ENCODE data around the gene HS6ST3. TPM values are rescaled to one million over a fixed set of nuclear protein-coding genes. Genes with fewer than 3 reads are reported as not detected.
"Not testable (repeated sequence)": the region's sequence is repeated elsewhere in the genome, so short reads cannot be mapped to it uniquely, and the experiment has no call there.

Gene HS6ST3
- total RNA-seq, 1 donor from 2014 or later = 1.3 TPM

DNA sequence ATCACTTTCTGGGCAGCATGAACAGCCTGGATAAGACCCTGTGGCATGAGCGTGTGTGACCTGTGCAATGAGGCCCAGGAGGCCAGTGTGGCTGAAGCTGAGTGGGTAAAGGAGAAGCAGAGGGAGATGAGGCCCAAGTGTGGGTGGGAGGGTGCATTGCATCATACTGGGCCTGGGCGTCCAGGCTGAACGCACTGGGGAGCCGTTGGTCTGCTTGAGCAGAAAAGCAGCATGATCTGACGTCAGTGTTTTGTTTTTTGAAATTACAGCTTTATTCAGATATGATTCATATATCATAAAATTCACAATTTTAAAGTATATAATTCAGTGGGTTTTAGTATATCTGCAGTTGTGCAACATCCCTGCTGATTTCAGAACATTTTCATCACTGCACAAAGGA is 409.7 kb downstream of the HS6ST3 start:
- Mint-ChIP-seq H3K27ac (ENCODE audit: unreplicated experiment) (no peak overlapping the region), H3K27me3 (ENCODE audit: unreplicated experiment) (no peaks in the 10 kb centered on the region), H3K9me3 (ENCODE audit: unreplicated experiment) (no peaks in the 10 kb centered on the region), H3K4me1 (ENCODE audit: low read depth, unreplicated experiment) (peaks cover 5% of the 10 kb centered on the region), H3K4me3 (ENCODE audit: unreplicated experiment) (no peak overlapping the region), H3K36me3 (ENCODE audit: unreplicated experiment) (no peaks in the 10 kb centered on the region)
- DNase-seq = no peak
- TF ChIP-seq, protein P1, sequence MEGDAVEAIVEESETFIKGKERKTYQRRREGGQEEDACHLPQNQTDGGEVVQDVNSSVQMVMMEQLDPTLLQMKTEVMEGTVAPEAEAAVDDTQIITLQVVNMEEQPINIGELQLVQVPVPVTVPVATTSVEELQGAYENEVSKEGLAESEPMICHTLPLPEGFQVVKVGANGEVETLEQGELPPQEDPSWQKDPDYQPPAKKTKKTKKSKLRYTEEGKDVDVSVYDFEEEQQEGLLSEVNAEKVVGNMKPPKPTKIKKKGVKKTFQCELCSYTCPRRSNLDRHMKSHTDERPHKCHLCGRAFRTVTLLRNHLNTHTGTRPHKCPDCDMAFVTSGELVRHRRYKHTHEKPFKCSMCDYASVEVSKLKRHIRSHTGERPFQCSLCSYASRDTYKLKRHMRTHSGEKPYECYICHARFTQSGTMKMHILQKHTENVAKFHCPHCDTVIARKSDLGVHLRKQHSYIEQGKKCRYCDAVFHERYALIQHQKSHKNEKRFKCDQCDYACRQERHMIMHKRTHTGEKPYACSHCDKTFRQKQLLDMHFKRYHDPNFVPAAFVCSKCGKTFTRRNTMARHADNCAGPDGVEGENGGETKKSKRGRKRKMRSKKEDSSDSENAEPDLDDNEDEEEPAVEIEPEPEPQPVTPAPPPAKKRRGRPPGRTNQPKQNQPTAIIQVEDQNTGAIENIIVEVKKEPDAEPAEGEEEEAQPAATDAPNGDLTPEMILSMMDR (IDR thresholded peaks at IDR 0.05; ENCODE audit: partially characterized antibody, unreplicated experiment) = no peak

DNA sequence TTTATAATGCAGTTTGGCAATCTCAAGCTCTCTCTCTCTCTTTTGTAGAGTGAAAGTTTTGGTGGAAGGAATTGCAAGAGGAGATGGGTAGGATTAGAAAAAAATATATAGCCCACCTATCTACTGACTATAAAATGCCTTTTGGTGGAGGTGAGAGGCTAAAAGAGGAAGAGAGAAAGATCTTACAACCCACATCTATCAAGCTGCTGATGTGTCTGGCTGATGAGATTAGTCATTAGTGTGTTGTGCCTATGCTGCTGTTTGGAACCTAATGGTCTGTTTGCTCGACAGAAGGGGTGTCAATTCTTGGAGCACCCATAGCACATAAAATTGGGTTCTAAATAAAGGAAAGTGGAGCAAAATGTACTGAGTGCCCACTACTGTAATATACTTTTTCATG is 411.0 kb downstream of the HS6ST3 start:
- DNase-seq = no peak
- Mint-ChIP-seq H3K4me1 (ENCODE audit: low read depth, unreplicated experiment) (peaks cover 5% of the 10 kb centered on the region), H3K9me3 (ENCODE audit: unreplicated experiment) (no peaks in the 10 kb centered on the region), H3K27me3 (ENCODE audit: unreplicated experiment) (no peaks in the 10 kb centered on the region), H3K36me3 (ENCODE audit: unreplicated experiment) (no peaks in the 10 kb centered on the region), H3K4me3 (ENCODE audit: unreplicated experiment) (no peak overlapping the region), H3K27ac (ENCODE audit: unreplicated experiment) (no peak overlapping the region)
- TF ChIP-seq, protein P1 (IDR thresholded peaks at IDR 0.05; ENCODE audit: partially characterized antibody, unreplicated experiment) = no peak

DNA sequence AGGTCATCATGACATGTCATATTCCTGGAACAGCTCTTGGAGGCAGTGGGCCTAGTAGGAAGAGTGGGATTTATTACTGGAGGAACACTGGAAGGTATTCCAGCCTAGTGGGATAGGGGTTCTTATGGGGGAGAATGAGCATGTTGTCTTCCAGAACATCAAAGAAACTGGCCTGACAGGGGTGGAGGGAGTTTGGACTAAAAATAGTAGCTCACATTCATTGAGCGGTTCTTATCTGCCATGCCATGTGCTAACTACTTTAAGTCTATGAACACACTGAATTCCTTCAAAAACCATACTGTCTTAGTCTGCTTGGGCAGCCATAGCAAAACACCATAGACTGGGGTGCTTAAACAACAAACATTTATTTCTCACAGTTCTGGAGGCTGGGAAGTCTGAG is 413.6 kb downstream of the HS6ST3 start:
- Mint-ChIP-seq H3K4me3 (ENCODE audit: unreplicated experiment) (no peak overlapping the region), H3K4me1 (ENCODE audit: low read depth, unreplicated experiment) (peaks cover 5% of the 10 kb centered on the region), H3K27ac (ENCODE audit: unreplicated experiment) (no peak overlapping the region), H3K27me3 (ENCODE audit: unreplicated experiment) (no peaks in the 10 kb centered on the region), H3K9me3 (ENCODE audit: unreplicated experiment) (no peaks in the 10 kb centered on the region), H3K36me3 (ENCODE audit: unreplicated experiment) (no peaks in the 10 kb centered on the region)
- DNase-seq = no peak
- TF ChIP-seq, protein P1 (IDR thresholded peaks at IDR 0.05; ENCODE audit: partially characterized antibody, unreplicated experiment) = no peak

DNA sequence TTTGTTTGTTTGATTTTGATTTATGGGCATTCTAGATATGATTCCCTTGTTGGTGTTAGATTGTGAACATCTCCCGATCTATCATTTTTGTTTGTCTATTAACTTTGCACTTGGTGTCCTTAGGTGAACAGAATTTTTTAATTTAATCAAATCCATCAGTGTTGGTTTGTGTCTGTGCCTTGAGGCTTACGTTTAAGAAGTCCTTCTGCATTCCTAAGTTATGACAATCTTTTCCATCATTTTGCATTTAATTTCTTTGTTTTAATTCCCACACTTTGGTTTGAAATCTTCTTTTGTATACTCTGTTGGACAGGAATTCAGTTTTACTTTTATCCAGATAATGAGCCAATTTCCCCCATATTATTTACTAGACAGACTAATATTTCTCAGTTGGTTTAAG is 421.7 kb downstream of the HS6ST3 start:
- Mint-ChIP-seq H3K27me3 (ENCODE audit: unreplicated experiment) (no peaks in the 10 kb centered on the region), H3K27ac (ENCODE audit: unreplicated experiment) (no peak overlapping the region), H3K4me3 (ENCODE audit: unreplicated experiment) (no peak overlapping the region), H3K9me3 (ENCODE audit: unreplicated experiment) (no peaks in the 10 kb centered on the region), H3K4me1 (ENCODE audit: low read depth, unreplicated experiment) (no peaks in the 10 kb centered on the region), H3K36me3 (ENCODE audit: unreplicated experiment) (no peaks in the 10 kb centered on the region)
- TF ChIP-seq, protein P1 (IDR thresholded peaks at IDR 0.05; ENCODE audit: partially characterized antibody, unreplicated experiment) = no peak
- no peak for DNase-seq

DNA sequence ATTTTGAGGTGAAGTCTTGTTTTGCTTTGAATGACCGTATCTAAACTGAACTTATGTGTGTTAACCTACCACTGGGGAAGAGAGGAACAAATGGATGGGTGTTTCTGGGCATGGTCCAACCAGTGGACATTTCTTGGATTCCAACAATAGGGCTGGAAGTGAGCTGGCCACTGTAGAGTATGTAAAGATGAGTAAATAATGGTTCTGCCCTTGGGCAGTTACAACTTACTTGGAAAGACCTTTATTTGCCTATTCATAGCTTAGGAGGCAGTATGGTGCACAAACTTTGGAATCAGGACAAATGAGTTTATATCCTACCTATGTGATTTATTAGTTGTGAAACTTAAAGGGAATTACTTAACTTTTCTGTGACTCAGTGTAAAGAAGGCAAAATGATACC is 429.5 kb downstream of the HS6ST3 start:
- peaks cover 7% of the 10 kb centered on the region for H3K4me1 Mint-ChIP-seq (ENCODE audit: low read depth, unreplicated experiment)
- no peak for DNase-seq

DNA sequence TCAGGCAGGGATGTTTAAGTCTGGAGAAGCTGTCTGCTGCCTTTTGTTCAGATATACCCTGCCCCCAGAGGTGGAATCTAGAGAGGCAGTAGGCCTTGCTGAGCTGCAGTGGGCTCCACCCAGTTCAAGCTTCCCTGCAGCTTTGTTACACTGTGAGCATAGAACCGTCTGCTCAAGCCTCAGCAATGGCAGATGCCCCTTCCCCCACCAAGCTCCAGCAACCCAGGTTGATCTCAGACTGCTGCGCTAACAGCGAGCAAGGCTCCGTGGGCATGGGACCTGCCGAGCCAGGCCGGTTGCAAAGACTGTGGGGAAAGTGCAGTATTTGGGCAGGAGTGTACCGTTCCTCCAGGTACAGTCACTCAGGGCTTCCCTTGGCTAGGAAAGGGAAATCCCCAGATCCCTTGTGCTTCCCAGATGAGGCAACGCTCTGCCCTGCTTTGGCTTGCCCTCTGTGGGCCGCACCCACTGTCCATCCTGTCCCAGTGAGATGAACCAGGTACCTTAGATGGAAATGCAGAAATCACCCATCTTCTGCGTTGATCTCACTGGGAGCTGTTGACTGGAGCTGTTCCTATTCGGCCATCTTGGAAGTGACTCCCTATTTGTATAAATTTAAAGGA is 434.6 kb downstream of the HS6ST3 start:
- H3K4me3 Mint-ChIP-seq (ENCODE audit: unreplicated experiment); DNase-seq: not testable (repeated sequence)

More for the DNA sequence above, 429.5 kb downstream of the HS6ST3 start:
- Mint-ChIP-seq H3K27me3 (ENCODE audit: unreplicated experiment) (no peaks in the 10 kb centered on the region), H3K4me3 (ENCODE audit: unreplicated experiment) (no peak overlapping the region), H3K36me3 (ENCODE audit: unreplicated experiment) (no peaks in the 10 kb centered on the region), H3K27ac (ENCODE audit: unreplicated experiment) (no peak overlapping the region), H3K9me3 (ENCODE audit: unreplicated experiment) (no peaks in the 10 kb centered on the region)
- TF ChIP-seq, protein P1 (IDR thresholded peaks at IDR 0.05; ENCODE audit: partially characterized antibody, unreplicated experiment) = no peak

More for the DNA sequence above, 434.6 kb downstream of the HS6ST3 start:
- H3K4me1 Mint-ChIP-seq (ENCODE audit: low read depth, unreplicated experiment); H3K9me3 Mint-ChIP-seq (ENCODE audit: unreplicated experiment); H3K27me3 Mint-ChIP-seq (ENCODE audit: unreplicated experiment); H3K36me3 Mint-ChIP-seq (ENCODE audit: unreplicated experiment); H3K27ac Mint-ChIP-seq (ENCODE audit: unreplicated experiment): not testable (repeated sequence)
